Esophagus muscularis mucosa (tissue), 4 donors: Measurements from ENCODE around the gene DGKB. TPM values are rescaled to one million over a fixed set of nuclear protein-coding genes. Genes with fewer than 3 reads are reported as not detected.

ENCODE experiments used
- DNase-seq: peaks from one replicate; pipeline ENCODE4 v3.0.0-alpha.2; 2017; ENCODE audit errors: extremely low spot score
- H3K27ac ChIP-seq, 4 donors: fragments of 200-600 bp; sonication (generic); replicated peaks in 1 of 4; 1 replicate in 3 of 4; 2 replicates in 1 of 4; pipeline ENCODE4 v1.5.1; 2016 to 2019; ENCODE audit warnings: mild to moderate bottlenecking in 1 of 4
- H3K27me3 ChIP-seq, 4 donors: fragments of 200-600 bp; sonication (generic); one replicate each; pipeline versions ENCODE4 v1.5.1 to v1.6.0; 2016 to 2019
- H3K36me3 ChIP-seq, 4 donors: fragments of 200-600 bp; sonication (generic); one replicate each; pipeline ENCODE4 v1.5.1; 2016 to 2019
- H3K4me1 ChIP-seq, 4 donors: fragments of 200-600 bp; sonication (generic); one replicate each; pipeline ENCODE4 v1.5.1; 2016 to 2019
- H3K4me3 ChIP-seq, 4 donors: fragments of 200-600 bp; sonication (generic); 1 replicate in 2 of 4; 2 replicates in 2 of 4; pipeline ENCODE4 v1.5.1; 2016 to 2019; ENCODE audit warnings: mild to moderate bottlenecking in 4 of 4, moderate library complexity in 1 of 4
- H3K9me3 ChIP-seq, 4 donors: fragments of 200-600 bp; sonication (generic); 1 replicate in 3 of 4; 2 replicates in 1 of 4; pipeline ENCODE4 v1.5.1; 2016 to 2019
- CTCF ChIP-seq, 3 experiments: fragments of 200-600 bp in 2 of 3; fragments of 450-650 bp in 1 of 3; sonication (generic) in 2 of 3; IDR thresholded peaks; one replicate each; pipeline ENCODE4 v1.5.1; 2017 to 2019; ENCODE audit warnings: antibody characterized with exemption in 3 of 3, mild to moderate bottlenecking in 2 of 3, moderate library complexity in 1 of 3
- EP300 ChIP-seq: sonication (generic); formaldehyde crosslinking; IDR thresholded peaks from one replicate; pipeline ENCODE4 v1.6.1; 2017; ENCODE audit warnings: antibody characterized with exemption
- POLR2A ChIP-seq: fragments of 450-650 bp; IDR thresholded peaks from one replicate; pipeline ENCODE4 v1.6.1; 2017; ENCODE audit warnings: antibody characterized with exemption, moderate library complexity, mild to moderate bottlenecking, low read depth
- POLR2AphosphoS5 ChIP-seq, 2 donors: sonication (generic); formaldehyde crosslinking; IDR thresholded peaks; one replicate each; pipeline ENCODE4 v1.6.1; 2017; ENCODE audit warnings: antibody characterized with exemption in 2 of 2
- WGBS: methylation state at CpG from one replicate; pipeline ENCODE4 v1.1.5; 2018; 5-methylcytosine and 5-hydroxymethylcytosine counted together
- intact Hi-C: fragments of 100-400 bp; cut with DNase I; formaldehyde crosslinking; loops from one replicate; pipeline ENCODE4 v1.15.1; 2023
- total RNA-seq, 4 donors: library from RNA; depleted of rRNA; stranded (reverse); fragments of >200 nt; gene quantifications; one replicate each; pipeline versions ENCODE4 v1.1.0 to v1.2.1, GENCODE V29; 2016

DGKB gene
- total RNA-seq, 4 donors from 2014 or later: 10.4 to 18.5 (median 16.0) TPM

GRCh38 chr7:14552060-14552459 lies 350.5 kb downstream of the DGKB start:
- Histone ChIP-seq H3K4me3 (no peak overlapping the region), H3K27ac (no peak overlapping the region), H3K36me3 (no peaks in the 10 kb centered on the region), H3K4me1 (no peaks in the 10 kb centered on the region), H3K9me3 (no peaks in the 10 kb centered on the region), H3K27me3 (no peaks in the 10 kb centered on the region)
- 88% methylated on average over 1 of the region's 1 CpG for WGBS
- intact Hi-C loops: no loop called here
- no peak for TF ChIP-seq POLR2AphosphoS5 (IDR thresholded peaks at IDR 0.05)
- no peak for TF ChIP-seq CTCF (IDR thresholded peaks at IDR 0.05)
- TF ChIP-seq POLR2A: no peak
- DNase-seq: no peak

- no peak for DNase-seq
- H3K36me3 ChIP-seq: no peaks in the 10 kb centered on the region
- intact Hi-C loops: no loop called here
- no peaks in the 10 kb centered on the region for H3K9me3 ChIP-seq
- H3K27ac ChIP-seq: no peak overlapping the region
- H3K27me3 ChIP-seq: no peaks in the 10 kb centered on the region
- H3K4me3 ChIP-seq: no peak overlapping the region
- no peaks in the 10 kb centered on the region for H3K4me1 ChIP-seq
- WGBS: 65% methylated on average over 1 of the region's 1 CpG
- TF ChIP-seq EP300 (no peak), POLR2A (no peak), POLR2AphosphoS5 (IDR thresholded peaks at IDR 0.05) (no peak), CTCF (IDR thresholded peaks at IDR 0.05) (no peak)
These were observed 351.2 kb downstream of the DGKB start for GRCh38 chr7:14551310-14551709.

- H3K4me1 ChIP-seq: no peaks in the 10 kb centered on the region
- TF ChIP-seq EP300 (no peak), POLR2AphosphoS5 (IDR thresholded peaks at IDR 0.05) (no peak), POLR2A (no peak), CTCF (IDR thresholded peaks at IDR 0.05) (no peak)
- intact Hi-C loops: no loop called here
- H3K36me3 ChIP-seq: no peaks in the 10 kb centered on the region
- WGBS: 83% methylated on average over 5 of the region's 5 CpGs
- H3K27ac ChIP-seq: no peak overlapping the region
- DNase-seq: no peak
- H3K4me3 ChIP-seq: no peak overlapping the region
- H3K9me3 ChIP-seq: no peaks in the 10 kb centered on the region
- H3K27me3 ChIP-seq: no peaks in the 10 kb centered on the region
These were observed 359.9 kb downstream of the DGKB start for GRCh38 chr7:14542624-14543023.

- H3K27ac ChIP-seq: no peak overlapping the region
- H3K27me3 ChIP-seq: no peaks in the 10 kb centered on the region
- 86% methylated on average over 3 of the region's 3 CpGs for WGBS
- no peaks in the 10 kb centered on the region for H3K4me1 ChIP-seq
- no peak for TF ChIP-seq CTCF (IDR thresholded peaks at IDR 0.05)
- TF ChIP-seq EP300: no peak
- TF ChIP-seq POLR2AphosphoS5 (IDR thresholded peaks at IDR 0.05): no peak
- TF ChIP-seq POLR2A: no peak
- H3K9me3 ChIP-seq: no peaks in the 10 kb centered on the region
- intact Hi-C loops: no loop called here
- no peak for DNase-seq
- H3K4me3 ChIP-seq: no peak overlapping the region
- no peaks in the 10 kb centered on the region for H3K36me3 ChIP-seq
These were observed 381.4 kb downstream of the DGKB start for GRCh38 chr7:14521183-14521582.

- Histone ChIP-seq H3K36me3 (no peaks in the 10 kb centered on the region), H3K4me1 (no peaks in the 10 kb centered on the region), H3K27me3 (no peaks in the 10 kb centered on the region), H3K9me3 (no peaks in the 10 kb centered on the region), H3K4me3 (no peak overlapping the region), H3K27ac (no peak overlapping the region)
- WGBS: 90% methylated on average over 2 of the region's 2 CpGs
- DNase-seq: no peak
- TF ChIP-seq CTCF (IDR thresholded peaks at IDR 0.05) (no peak), POLR2AphosphoS5 (IDR thresholded peaks at IDR 0.05) (no peak)
- intact Hi-C loops: no loop called here
These were observed 392.3 kb downstream of the DGKB start for GRCh38 chr7:14510268-14510667.
